Activated naive CD8-positive, alpha-beta T cell treated with anti-CD3 and anti-CD28 coated beads, Interleukin-2, amount 50 U/mL, for 24 hours (primary cell): ENCODE measurements around the gene TESPA1.
"Not testable (repeated sequence)": the region's sequence is repeated elsewhere in the genome, so short reads cannot be mapped to it uniquely, and the experiment has no call there.

Source experiments
- ATAC-seq: fragments of 150-1000 bp; cut with Tn5 transposase; one replicate; pipeline ENCODE4 v1.10.0; 2021
- DNase-seq: peaks from one replicate; pipeline ENCODE4 v3.0.0; 2021
- H3K27ac Mint-ChIP-seq: one replicate; pipeline ENCODE4 v1.8.0; 2021; ENCODE audit warnings: mild to moderate bottlenecking, mixed read lengths
- H3K27me3 Mint-ChIP-seq: one replicate; pipeline ENCODE4 v1.8.0; 2021; ENCODE audit warnings: mixed read lengths
- H3K36me3 Mint-ChIP-seq: one replicate; pipeline ENCODE4 v1.8.0; 2021; ENCODE audit warnings: low read depth, mixed read lengths
- H3K4me1 Mint-ChIP-seq: one replicate; pipeline ENCODE4 v1.8.0; 2021; ENCODE audit warnings: mixed read lengths
- H3K4me3 Mint-ChIP-seq: one replicate; pipeline ENCODE4 v1.8.0; 2021; ENCODE audit warnings: mild to moderate bottlenecking, moderate library complexity, mixed read lengths
- H3K9me3 Mint-ChIP-seq: one replicate; pipeline ENCODE4 v1.8.0; 2021; ENCODE audit warnings: mixed read lengths

Gene TESPA1

GRCh38 chr12:54991161-54991990 lies 6.8 kb upstream of the TESPA1 start:
- Mint-ChIP-seq H3K27me3 (no peaks in the 10 kb centered on the region), H3K4me3 (peak overlapping the region; percentile 85), H3K4me1 (peaks cover 63% of the 10 kb centered on the region), H3K36me3 (peaks cover 2% of the 10 kb centered on the region), H3K27ac (peak overlapping the region; percentile 99), H3K9me3 (no peaks in the 10 kb centered on the region)
- ATAC-seq (peak; percentile 79), DNase-seq (peak; percentile 34)

- Mint-ChIP-seq H3K36me3 (peaks cover 2% of the 10 kb centered on the region), H3K27me3 (no peaks in the 10 kb centered on the region), H3K9me3 (no peaks in the 10 kb centered on the region), H3K4me1 (peaks cover 77% of the 10 kb centered on the region), H3K27ac (peak overlapping the region; percentile 99), H3K4me3 (peak overlapping the region; percentile 36)
- DNase-seq, result no peak
- no peak for ATAC-seq
These were observed 5.3 kb upstream of the TESPA1 start for GRCh38 chr12:54989829-54990228.

- no peak for DNase-seq
- Mint-ChIP-seq H3K4me1 (peaks cover 81% of the 10 kb centered on the region), H3K27ac (peak overlapping the region; percentile 49), H3K9me3 (no peaks in the 10 kb centered on the region), H3K27me3 (no peaks in the 10 kb centered on the region), H3K36me3 (peaks cover 8% of the 10 kb centered on the region), H3K4me3 (no peak overlapping the region)
- no peak for ATAC-seq
These were observed 4.0 kb upstream of the TESPA1 start for GRCh38 chr12:54988402-54989054.

GRCh38 chr12:54987611-54988231 lies 3.2 kb upstream of the TESPA1 start:
- Mint-ChIP-seq H3K27ac (peak overlapping the region; percentile 45), H3K9me3 (no peaks in the 10 kb centered on the region), H3K4me3 (no peak overlapping the region), H3K27me3 (no peaks in the 10 kb centered on the region), H3K36me3 (peaks cover 16% of the 10 kb centered on the region), H3K4me1 (peaks cover 83% of the 10 kb centered on the region)
- DNase-seq (no peak), ATAC-seq (no peak)

GRCh38 chr12:54986773-54987172 lies 2.2 kb upstream of the TESPA1 start:
- Mint-ChIP-seq H3K36me3 (peaks cover 26% of the 10 kb centered on the region), H3K27ac (peak overlapping the region; percentile 66), H3K4me1 (peaks cover 86% of the 10 kb centered on the region)
- not testable (repeated sequence) for H3K9me3 Mint-ChIP-seq, H3K27me3 Mint-ChIP-seq, ATAC-seq, H3K4me3 Mint-ChIP-seq, DNase-seq

GRCh38 chr12:54983536-54984101 lies 943 bp downstream of the TESPA1 start:
- peak; percentile 53 for DNase-seq
- Mint-ChIP-seq H3K36me3 (peaks cover 54% of the 10 kb centered on the region), H3K27ac (peak overlapping the region; percentile 94), H3K27me3 (no peaks in the 10 kb centered on the region), H3K4me1 (peaks cover 79% of the 10 kb centered on the region), H3K9me3 (no peaks in the 10 kb centered on the region), H3K4me3 (peak overlapping the region; percentile 93)
- ATAC-seq, result peak; percentile 37

- Mint-ChIP-seq H3K36me3 (peaks cover 67% of the 10 kb centered on the region), H3K27ac (peak overlapping the region; percentile 94), H3K4me1 (peaks cover 82% of the 10 kb centered on the region), H3K27me3 (no peaks in the 10 kb centered on the region), H3K4me3 (peak overlapping the region; percentile 93), H3K9me3 (no peaks in the 10 kb centered on the region)
- ATAC-seq, result peak; percentile 73
- peak; percentile 40 for DNase-seq
These were observed 2.8 kb downstream of the TESPA1 start for GRCh38 chr12:54981796-54982195.

- ATAC-seq (peak; percentile 22), DNase-seq (peak; percentile 44)
- Mint-ChIP-seq H3K27ac (peak overlapping the region; percentile 94), H3K4me3 (peak overlapping the region; percentile 93), H3K4me1 (peaks cover 82% of the 10 kb centered on the region), H3K9me3 (no peaks in the 10 kb centered on the region), H3K27me3 (no peaks in the 10 kb centered on the region), H3K36me3 (peaks cover 81% of the 10 kb centered on the region)
These were observed 4.2 kb downstream of the TESPA1 start for GRCh38 chr12:54980341-54980740.

- Mint-ChIP-seq H3K27me3 (no peaks in the 10 kb centered on the region), H3K4me1 (peaks cover 90% of the 10 kb centered on the region), H3K27ac (peak overlapping the region; percentile 81), H3K36me3 (peaks cover 91% of the 10 kb centered on the region), H3K9me3 (no peaks in the 10 kb centered on the region), H3K4me3 (peak overlapping the region; percentile 93)
- no peak for DNase-seq
- no peak for ATAC-seq
These were observed 6.7 kb downstream of the TESPA1 start for GRCh38 chr12:54977857-54978256.

GRCh38 chr12:54977155-54977554 lies 7.4 kb downstream of the TESPA1 start:
- peak overlapping the region; percentile 81 for H3K27ac Mint-ChIP-seq
- peak overlapping the region; percentile 93 for H3K4me3 Mint-ChIP-seq
- ATAC-seq, result no peak
- H3K27me3 Mint-ChIP-seq, result no peaks in the 10 kb centered on the region
- peaks cover 90% of the 10 kb centered on the region for H3K4me1 Mint-ChIP-seq
- no peaks in the 10 kb centered on the region for H3K9me3 Mint-ChIP-seq
- peaks cover 91% of the 10 kb centered on the region for H3K36me3 Mint-ChIP-seq
- DNase-seq, result no peak

- no peaks in the 10 kb centered on the region for H3K9me3 Mint-ChIP-seq
- peak overlapping the region; percentile 81 for H3K27ac Mint-ChIP-seq
- peak overlapping the region; percentile 60 for H3K4me3 Mint-ChIP-seq
- H3K36me3 Mint-ChIP-seq, result peaks cover 91% of the 10 kb centered on the region
- no peak for DNase-seq
- H3K27me3 Mint-ChIP-seq, result no peaks in the 10 kb centered on the region
- no peak for ATAC-seq
- H3K4me1 Mint-ChIP-seq, result peaks cover 88% of the 10 kb centered on the region
These were observed 8.7 kb downstream of the TESPA1 start for GRCh38 chr12:54975875-54976274.

GRCh38 chr12:54975272-54975671 lies 9.3 kb downstream of the TESPA1 start:
- no peak overlapping the region for H3K4me3 Mint-ChIP-seq
- no peaks in the 10 kb centered on the region for H3K27me3 Mint-ChIP-seq
- no peaks in the 10 kb centered on the region for H3K9me3 Mint-ChIP-seq
- peaks cover 91% of the 10 kb centered on the region for H3K4me1 Mint-ChIP-seq
- ATAC-seq (no peak), DNase-seq (no peak)
- peak overlapping the region; percentile 81 for H3K27ac Mint-ChIP-seq
- peaks cover 91% of the 10 kb centered on the region for H3K36me3 Mint-ChIP-seq

- Mint-ChIP-seq H3K27ac (peak overlapping the region; percentile 24), H3K27me3 (no peaks in the 10 kb centered on the region), H3K4me3 (no peak overlapping the region), H3K9me3 (no peaks in the 10 kb centered on the region), H3K4me1 (peaks cover 87% of the 10 kb centered on the region), H3K36me3 (peaks cover 85% of the 10 kb centered on the region)
- DNase-seq, result no peak
- no peak for ATAC-seq
These were observed 10.3 kb downstream of the TESPA1 start for GRCh38 chr12:54974279-54974678.

GRCh38 chr12:54973556-54973955 lies 11.0 kb downstream of the TESPA1 start:
- Mint-ChIP-seq H3K4me1 (peaks cover 84% of the 10 kb centered on the region), H3K27me3 (no peaks in the 10 kb centered on the region), H3K36me3 (peaks cover 81% of the 10 kb centered on the region), H3K27ac (peak overlapping the region; percentile 24), H3K4me3 (no peak overlapping the region), H3K9me3 (no peaks in the 10 kb centered on the region)
- ATAC-seq, result no peak
- no peak for DNase-seq
